GM21390 (cell line): ENCODE measurements around the gene PRKCI.
"Not testable (repeated sequence)": the region's sequence is repeated elsewhere in the genome, so short reads cannot be mapped to it uniquely, and the experiment has no call there.

ENCODE experiments used
- ATAC-seq: cut with Tn5 transposase; IDR thresholded peaks from one replicate; pipeline ENCODE4 v1.9.1; 2021; ENCODE audit not compliant: unreplicated experiment

Gene PRKCI

DNA sequence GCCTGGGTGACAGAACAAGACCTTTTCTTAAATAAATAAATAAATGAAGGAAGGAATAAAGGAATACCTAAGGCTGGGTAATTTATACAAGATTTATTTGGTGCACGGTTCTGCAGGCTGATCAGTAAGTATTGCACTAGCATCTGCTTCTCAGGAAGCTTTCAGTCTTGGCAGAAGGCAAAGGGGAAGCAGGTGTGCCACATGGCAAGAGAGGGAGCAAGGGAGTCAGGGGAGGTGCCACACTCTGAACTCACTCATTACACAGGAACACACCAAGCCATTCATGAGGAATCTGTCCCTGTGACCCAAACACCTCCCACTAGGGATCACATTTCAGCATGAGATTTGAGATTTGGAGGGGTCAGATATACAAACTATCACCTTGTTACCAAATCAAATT, 56.4 kb downstream of the PRKCI start:
- ATAC-seq, result no peak

DNA sequence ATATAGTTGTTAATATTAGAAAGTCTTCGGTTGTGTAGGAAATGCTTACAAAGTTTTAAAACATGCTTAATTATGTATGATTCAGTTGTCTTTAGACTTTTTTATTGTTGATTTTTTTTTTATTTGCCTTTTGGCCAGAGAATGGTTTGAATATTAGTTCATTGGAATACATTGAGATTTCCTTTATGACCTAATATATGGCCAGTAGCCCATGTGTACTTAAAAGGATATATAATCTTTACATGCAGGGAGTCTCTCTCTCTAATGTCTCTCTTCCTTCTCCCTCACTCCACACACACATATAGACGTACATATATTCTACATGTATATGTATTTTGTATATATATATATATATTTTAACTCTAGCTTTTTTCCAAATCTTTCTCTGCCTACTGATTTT, 68.0 kb downstream of the PRKCI start:
- ATAC-seq, result no peak

DNA sequence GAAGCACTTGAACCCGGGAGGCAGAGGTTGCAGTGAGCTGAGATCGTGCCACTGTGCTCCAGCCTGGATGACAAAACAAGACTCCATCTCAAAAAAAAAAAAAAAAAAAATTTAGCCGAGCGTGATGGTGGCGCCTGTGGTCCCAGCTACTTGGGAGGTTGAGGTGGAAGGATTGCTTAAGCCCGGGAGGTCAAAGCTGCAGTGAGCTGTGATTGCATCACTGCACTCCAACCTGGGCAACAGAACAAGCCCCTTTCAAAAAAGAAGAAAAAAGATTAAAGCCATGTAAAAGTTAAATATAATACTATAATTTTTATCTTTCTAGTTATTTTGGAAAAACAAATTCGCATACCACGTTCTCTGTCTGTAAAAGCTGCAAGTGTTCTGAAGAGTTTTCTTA, 73.4 kb downstream of the PRKCI start:
- no peak for ATAC-seq

DNA sequence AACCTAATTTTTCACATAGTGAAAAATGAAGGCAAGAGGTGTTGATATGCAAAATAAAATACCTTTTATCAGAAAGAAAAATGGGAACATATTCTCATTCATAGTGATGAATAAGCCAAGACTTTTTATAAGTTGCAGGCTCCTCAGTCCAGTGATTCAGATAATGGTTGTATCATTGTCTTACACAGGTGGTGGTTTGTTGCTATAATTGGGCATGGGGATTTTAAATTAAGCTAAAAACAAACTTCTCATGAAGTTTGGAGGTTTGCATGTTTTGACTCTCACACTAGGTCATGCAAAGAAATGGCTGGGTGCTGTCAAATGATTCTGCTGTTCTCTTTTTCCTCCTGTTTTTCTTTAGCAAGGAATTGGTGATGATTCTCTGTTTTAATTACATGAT, 74.5 kb downstream of the PRKCI start:
- no peak for ATAC-seq

DNA sequence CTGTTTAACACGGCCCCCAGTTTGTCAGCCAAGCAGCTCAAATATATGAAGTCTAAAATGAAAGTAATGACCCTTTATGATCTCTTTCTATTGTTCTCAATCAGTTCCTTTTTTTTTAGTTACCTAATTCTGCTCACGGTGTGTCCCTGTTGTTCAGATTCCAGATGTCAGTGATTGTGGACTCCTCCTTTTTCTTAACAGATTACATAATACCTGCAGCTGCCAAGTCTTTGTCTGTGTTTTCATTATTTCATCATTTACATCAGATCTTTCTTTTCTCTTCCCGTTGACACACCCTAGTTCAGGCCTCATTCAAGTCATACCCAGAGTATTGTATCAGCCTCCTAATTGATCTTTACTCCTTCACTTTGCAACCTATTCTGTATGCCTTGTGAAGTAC, 79.2 kb downstream of the PRKCI start:
- ATAC-seq, result no peak

DNA sequence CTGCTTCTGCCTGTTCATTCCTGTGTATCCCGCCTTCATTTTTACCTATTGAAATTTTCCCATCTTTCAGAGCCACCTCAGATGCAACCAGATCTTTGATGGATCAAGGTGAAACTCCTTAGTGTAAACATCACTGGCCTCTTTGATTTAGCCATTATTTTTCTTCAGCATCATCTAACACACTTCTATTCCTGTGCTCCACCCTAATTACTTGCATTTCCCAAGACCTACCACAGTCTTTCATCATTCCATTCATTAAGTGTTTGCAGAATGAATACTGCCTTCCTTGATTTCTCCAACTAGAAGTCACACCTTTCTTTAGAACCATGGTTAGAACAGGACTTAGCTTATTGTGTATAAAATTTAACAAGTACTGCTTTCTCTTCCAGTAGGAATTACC, 79.8 kb downstream of the PRKCI start:
- ATAC-seq, result no peak

DNA sequence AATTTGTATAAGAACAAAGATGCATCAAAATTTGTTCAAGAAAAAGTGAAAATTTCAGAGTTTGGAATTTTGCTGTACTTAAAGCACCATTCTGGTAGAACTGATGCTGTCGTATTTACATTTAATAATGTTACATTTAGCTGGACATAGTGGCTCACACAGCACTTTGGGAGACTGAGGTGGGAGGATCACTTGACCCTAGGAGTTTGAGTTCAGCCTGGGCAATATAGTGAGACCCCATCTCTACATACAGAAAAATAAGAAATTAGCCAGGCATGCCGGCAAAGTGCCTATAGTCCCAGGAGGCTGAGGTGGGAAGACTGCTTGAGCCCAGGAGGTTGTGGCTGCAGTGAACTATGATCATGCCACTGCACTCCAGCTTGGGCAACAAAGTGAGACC, 83.8 kb downstream of the PRKCI start:
- ATAC-seq, result no peak

DNA sequence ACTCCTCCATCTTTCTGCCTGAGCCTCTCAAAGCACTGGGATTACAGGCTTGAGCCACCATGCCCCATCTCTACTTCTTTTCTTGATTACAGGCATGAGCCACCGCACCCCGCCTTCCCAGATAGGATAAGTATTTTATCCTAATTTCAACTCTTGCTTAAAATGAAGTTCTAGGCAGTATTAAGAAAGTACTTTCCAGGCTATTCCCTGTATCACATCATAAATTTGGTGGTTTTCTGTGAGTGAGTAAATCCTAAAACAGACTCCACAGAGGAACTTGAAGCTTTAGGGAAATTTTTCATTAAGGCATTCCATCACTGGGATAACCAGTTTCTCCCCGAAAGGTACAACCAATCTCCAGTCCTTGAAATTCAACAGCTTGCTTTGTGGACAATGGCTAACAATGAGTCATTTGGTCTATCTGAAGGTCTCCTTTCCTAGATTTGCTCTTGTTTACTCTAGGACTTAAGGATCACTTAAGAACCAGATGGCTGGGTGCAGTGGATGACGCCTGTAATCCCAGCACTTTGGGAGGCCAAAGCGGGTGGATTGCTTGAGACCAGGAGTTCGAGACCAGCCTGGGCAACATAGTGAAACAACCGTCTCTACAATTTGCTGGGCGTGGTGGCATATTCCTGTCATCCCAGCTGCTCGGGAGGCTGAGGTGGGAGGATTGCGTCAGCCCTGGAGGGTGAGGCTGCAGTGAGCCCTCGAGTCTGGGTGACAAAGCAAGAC, 85.6 kb downstream of the PRKCI start:
- no peak for ATAC-seq

DNA sequence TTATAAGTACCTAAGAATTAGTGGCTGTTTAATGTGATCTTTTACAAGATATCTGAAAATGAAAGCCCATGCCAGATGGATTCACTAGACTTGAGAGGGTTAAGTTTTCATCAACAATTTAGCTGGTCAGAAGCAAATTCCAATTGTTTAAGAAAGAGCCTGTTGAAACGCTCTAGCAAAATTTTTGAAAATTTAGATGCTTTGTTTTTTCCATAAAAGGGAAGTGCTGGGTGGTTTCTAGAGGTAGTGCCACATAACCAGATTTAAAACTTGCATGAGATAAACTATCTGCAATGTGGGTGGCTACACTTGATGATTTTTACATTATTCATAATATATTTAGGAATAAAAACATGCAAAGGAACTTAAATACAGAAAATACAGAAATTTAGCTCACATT, 86.8 kb downstream of the PRKCI start:
- no peak for ATAC-seq

DNA sequence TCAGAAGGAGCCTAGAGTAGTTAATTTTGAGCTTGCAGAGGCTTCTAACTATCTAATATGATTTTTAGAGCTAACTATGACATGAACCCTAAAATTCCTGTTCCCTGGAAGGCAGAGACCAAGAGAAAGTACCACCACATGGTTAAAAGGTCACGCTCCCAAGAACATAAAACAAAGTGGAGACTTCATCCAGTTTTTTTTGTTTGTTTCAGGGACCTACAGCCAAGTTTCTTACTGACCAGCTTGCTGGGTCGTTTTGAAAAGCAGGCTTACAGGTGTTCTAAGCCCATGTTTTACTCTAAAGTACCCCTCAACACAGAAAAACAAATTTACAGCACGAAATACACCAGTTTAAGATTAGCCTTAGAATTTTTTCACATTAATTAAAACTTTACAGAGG, 95.7 kb downstream of the PRKCI start:
- no peak for ATAC-seq

DNA sequence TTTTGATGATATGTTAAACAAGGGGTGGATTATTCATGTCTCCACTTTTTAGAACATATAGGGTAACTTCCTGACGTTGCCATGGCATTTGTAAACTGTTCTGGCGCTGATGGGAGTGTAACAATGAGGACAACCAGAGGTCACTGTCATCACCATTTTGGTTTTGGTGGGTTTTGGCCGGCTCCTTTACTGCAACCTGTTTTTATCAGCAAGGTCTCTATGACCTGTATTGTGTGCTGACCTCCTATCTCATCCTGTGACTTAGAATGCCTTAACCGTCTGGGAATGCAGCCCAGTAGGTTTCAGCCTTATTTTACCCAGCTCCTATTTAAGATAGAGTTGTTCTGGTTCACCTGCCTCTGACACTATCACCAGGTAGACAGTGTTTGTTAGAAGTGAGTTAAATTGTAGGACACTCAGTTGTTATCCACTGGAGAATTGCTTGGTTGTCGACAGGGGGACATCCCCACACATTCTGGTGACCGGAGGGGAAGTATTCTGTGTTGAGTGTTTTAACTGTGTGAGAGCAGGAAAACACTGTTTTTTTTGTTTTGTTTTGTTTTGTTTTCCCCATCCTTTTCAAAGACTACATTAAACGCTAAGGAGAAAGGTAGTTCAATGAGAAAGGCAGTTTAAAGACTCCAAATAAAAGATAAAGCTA, 98.4 kb downstream of the PRKCI start:
- ATAC-seq, result no peak

DNA sequence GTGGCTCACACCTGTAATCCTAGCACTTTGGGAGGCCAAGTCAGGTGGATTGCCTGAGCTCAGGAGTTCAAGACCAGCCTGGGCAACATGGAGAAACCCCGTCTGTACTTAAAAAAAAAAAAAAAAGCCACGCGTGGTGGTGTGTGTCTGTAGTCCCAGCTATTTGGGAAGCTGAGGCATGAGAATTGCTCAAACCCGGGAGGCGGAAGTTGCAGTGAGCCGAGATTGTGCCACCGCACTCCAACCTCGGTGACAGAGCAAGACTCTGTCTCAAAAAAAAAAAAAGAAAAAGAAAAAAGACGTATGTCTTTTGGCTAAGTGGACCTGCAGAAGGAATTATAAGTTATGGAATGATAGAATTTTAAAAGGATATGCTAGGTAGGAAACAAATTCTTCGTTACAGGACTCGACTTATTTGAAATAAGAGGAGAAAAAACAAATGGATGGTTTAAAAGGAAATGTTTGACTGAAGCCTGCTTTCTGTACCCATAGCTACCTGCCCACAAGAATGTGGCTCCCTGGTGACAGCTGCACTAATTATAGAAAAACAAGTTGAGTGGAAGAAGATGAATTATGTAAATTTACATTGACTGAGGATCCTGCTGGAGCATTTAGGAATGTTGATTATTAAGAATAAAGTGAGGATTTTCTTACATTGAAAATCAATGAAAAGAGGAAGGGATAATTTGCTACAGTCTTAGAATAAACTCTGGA, 99.3 kb downstream of the PRKCI start:
- no peak for ATAC-seq

DNA sequence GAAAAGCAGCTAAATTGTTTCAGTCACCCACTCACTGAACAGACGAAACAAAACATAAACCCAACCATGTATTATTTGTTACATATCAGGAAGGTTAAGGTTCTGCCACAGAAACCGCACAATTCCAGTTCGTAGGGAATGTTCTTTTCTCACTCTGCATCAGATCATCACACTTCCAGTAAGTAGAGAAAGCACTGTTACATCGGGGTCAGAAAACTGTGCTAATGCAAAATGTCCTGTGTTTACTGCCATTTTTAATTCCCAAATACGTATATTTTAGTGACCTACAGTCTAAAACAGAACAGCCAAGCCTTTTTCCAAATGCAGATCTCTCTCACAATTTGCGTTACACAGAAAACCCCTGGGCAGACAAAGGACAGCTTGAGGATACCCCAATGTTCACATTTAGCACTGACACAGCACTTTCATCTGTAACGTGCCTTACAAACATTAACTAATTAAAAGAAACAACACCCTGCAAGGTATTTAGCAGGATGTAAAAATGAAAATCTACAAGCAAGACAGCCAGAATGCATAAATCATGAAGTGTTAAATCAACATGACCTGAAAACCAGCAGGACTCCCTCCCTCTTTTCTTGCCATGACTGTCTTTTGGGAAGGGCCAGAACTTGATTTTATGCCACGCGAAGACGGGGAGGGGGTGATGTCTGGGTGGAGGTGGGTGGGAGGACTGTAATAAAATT, 100.5 kb downstream of the PRKCI start:
- no peak for ATAC-seq

DNA sequence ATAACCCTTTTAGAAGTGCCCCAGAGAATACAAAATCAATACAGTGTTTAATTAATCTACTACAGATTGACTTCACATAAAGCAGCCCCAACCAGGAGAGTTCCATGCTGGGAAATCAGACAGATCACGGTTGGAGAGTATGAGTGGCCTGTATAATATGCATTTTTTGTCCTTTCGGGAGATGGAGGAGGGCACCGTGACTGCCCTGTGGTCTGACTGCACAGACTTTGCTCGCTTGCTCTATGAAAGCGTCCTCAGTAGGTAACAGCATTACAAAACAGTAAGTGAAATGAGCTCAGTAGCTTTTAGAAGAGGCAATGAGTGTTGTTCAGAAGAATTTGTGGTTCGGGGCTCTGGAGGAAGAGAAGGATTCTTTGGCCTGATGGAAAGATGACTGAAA, 101.1 kb downstream of the PRKCI start:
- ATAC-seq, result no peak

DNA sequence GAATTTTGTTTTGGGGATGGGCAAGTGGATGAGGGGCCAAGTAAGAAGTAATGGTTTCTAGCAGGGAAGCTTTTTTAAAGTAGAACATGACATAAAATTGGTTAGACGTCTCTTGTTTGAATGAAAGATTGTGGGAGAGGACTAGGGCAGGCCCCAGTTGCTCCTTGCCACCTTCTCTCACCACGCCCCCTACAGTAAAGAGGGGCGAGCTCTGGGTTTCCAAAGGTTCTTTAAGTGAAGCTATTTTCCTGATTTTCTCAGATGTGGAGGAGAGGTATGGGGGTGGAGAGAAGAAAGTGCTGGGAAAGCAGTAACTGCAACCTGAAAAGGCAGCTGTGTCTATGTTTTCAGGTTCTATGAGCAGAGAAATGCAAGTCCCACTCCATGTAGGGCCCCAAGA, 102.7 kb downstream of the PRKCI start:
- ATAC-seq, result no peak

DNA sequence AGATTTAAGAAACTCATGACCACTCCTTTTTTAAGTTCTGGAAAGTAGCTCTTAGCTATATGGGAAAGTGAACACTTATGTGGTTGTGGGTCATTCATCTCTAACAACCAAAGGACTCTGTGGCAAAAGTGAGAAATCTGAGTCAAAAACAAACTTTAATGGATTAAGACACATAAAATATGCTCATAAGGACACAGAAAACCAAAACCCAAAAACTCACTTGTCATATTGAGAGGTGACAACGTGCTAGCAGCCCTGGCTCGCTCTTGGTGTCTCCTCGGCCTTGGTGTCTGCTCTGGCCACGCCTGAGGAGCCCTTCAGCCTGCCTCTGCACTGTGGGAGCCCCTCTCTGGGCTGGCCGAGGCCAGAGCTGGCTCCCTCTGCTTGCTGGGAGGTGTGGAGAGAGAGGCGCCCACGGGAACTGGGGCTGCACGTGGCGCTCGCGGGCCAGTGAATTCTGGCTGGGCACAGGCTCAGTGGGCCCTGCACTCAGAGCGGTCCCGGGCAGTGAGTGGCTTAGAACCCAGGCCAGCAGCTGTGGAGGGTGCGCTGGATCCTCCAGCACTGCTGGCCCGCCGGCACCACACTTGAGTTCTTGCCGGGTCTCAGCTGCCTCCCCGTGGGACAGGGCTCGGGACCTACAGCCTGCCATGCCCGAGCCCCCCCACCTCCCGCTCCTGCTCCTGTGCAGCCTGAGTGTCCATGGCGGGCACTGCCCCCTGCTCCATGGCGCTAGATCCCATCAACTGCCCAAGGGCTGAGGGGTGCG, 105.0 kb downstream of the PRKCI start:
- ATAC-seq, result no peak

DNA sequence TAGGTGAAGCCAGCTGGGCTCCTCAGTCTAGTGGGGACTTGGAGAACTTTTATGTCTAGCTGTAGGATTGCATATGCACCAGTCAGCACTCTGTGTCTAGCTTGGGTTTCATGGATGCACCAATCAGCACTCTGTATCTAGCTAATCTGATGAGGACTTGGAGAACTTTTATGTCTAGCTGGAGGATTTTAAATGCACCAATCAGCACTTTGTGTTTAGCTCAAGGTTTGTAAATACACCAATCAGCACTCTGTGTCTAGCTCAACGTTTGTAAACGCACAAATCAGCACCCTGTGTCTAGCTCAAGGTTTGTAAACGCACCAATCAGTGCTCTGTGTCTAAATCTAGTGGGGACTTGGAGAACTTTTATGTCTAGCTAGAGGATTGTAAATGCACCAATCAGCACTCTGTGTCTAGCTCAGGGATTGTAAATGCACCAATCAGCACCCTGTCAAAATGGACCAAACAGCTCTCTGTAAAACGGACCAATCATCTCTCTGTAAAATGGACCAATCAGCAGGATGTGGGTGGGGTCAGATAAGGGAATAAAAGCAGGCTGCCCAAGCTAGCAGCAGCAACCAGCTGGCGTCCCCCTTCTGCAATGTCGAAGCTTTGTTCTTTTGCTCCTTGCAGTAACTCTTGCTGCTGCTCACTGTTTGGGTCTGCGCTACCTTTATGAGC, 105.8 kb downstream of the PRKCI start:
- ATAC-seq, result not testable (repeated sequence)

DNA sequence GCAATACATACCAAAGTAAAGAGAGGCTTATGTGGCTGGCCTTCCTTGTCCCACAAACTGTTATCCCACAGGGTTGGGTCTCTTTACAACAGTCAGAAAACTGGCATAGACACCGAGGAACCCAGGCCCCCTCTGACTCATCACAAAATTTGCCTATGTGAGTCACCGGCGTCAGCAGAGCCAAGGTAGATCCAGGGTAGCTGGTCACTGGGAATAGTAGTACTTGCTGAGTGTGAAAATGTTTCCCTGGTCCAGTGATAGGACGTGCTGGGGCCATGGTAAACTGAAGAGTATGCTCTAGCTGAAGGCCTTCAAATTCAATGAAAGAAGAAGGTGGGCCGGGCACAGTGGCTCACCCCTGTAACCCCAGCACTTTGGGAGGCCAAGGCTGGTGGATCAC, 108.1 kb downstream of the PRKCI start:
- ATAC-seq, result no peak

DNA sequence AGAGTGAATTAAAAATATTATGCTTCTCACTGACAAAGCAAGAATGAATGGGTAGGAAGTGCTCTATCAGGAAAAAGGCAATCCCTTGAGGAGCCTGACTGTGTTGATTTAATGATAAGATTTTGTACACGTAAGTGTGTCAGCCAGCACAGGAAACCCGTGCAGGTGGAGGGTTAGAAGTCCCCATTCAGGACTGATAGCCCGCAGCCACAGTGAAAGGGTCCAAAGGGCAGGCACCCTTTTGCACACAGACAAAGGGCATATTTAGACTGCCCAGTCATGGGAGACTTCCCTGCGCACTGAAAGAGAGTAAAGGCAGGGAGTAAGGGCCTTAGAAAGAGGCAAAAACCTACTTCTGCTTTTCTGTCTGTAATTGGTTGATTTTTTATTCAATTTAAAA, 108.9 kb downstream of the PRKCI start:
- no peak for ATAC-seq

DNA sequence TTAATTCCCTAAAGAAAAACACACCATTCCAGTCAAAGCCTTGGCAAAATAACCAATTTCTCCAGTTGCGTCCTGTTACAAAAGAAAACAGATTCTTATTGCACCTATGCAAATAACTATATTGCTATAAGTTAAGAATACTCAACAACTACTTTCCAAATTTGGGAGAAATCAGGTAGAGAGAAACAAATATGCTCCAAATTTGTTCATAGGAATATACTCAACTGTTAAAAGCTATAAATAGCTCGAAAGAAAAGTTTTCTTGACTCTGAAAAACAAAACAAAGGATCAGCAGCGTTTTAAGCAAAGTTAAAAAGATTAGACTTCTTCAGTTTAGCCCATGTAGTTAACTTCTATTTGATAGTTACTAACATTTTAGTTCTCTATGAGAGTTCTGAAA, 115.2 kb downstream of the PRKCI start:
- ATAC-seq, result no peak
